ENCODE measurements around the gene HS3ST3B1. TPM values are rescaled to one million over a fixed set of nuclear protein-coding genes. Genes with fewer than 3 reads are reported as not detected.

HS3ST3B1 gene
- total RNA-seq, 4 donors from 2014 or later: 1.5 to 5.3 (median 3.1) TPM; not detected in 1

DNA sequence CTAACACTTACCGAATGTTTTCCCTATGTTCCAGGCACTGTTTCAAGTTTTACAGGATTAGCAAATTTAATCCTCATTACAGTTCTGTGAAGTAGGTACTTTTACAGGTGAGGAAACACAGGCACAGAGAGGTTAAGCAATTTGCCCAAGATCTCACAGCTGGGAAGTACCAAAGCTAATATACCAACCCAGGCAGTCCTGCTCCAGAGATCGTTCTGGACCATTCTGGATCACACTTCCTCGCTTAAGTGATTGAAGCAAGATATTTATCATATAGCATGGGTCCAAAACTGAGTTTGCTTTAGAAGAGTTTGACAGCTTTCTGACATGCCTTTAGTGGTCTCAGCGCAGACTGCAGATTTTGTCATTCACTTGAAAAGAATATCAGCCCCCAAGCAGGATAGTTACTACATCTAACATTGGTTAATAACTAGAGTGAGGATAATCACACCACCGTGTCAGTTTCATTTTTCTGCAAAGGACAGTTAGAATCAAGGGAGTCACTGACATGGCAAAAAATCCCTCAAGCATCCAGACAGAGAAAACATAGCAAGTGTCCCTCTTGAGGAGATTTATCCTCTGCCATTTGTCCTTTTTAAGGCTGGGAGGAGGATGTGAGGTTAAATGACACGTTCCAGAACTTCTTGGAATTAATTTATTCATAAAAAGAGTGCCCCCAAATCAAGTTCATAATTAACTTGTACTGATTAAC lies 5.1 kb downstream of the HS3ST3B1 start:
- peaks cover 4 to 44% of the 10 kb centered on the region in 2 donors for H3K27me3 ChIP-seq
- intact Hi-C loops (cut with DNase I; ENCODE audit: low total_unique reads): no loop called here
- H3K36me3 ChIP-seq: no peaks in the 10 kb centered on the region

DNA sequence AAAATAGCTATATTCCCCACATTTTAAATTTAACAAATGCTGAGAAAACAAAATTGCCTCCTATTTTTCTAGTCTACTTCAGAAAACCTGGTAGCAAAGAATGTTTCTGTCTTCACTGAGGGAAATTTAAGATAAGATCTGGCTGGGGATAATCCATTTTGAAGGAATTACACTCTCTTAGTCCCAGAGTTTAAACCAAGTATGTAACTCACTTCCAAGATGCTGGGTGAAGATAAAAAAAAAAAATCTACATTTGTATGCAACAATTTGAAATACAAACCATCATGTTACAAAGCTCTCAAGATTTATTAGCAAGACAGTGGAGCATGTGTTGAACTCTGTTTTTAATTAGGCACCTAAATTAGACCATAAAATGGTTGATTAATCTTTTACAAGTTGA lies 5.7 kb downstream of the HS3ST3B1 start:
- H3K27me3 ChIP-seq: peaks cover 4 to 44% of the 10 kb centered on the region in 2 donors

More for the DNA sequence above, 5.1 kb downstream of the HS3ST3B1 start:
- H3K4me3 ChIP-seq: no peak overlapping the region
- DNase-seq: no peak
- H3K27ac ChIP-seq: no peak overlapping the region
- H3K9me3 ChIP-seq: no peaks in the 10 kb centered on the region
- no peak for TF ChIP-seq POLR2A (IDR thresholded peaks at IDR 0.05)
- TF ChIP-seq, protein P1, sequence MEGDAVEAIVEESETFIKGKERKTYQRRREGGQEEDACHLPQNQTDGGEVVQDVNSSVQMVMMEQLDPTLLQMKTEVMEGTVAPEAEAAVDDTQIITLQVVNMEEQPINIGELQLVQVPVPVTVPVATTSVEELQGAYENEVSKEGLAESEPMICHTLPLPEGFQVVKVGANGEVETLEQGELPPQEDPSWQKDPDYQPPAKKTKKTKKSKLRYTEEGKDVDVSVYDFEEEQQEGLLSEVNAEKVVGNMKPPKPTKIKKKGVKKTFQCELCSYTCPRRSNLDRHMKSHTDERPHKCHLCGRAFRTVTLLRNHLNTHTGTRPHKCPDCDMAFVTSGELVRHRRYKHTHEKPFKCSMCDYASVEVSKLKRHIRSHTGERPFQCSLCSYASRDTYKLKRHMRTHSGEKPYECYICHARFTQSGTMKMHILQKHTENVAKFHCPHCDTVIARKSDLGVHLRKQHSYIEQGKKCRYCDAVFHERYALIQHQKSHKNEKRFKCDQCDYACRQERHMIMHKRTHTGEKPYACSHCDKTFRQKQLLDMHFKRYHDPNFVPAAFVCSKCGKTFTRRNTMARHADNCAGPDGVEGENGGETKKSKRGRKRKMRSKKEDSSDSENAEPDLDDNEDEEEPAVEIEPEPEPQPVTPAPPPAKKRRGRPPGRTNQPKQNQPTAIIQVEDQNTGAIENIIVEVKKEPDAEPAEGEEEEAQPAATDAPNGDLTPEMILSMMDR (IDR thresholded peaks at IDR 0.05): no peak
- H3K4me1 ChIP-seq: peaks cover 0 to 19% of the 10 kb centered on the region in 2 donors

DNA sequence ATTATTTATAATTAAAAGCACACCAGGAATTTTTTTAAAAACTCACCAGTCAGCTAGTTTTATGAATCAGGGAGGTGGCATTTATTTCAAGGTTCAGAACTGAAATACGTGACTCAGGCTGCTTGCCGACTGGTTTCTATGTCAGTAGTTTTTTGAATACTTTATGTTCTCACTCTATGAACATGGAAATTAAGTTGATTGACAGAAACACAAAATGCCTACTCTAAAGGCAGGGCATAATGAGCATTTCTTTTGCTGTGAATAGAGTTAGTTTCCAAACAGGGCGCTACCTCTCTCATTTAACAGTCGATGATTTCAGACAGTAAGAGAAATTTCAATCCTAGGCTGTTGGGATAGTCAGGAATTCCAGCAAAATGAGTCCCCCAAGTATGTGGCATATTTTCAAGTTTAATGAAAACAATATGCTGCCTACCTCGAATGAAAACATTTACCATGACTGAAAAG lies 6.7 kb downstream of the HS3ST3B1 start:
- H3K27me3 ChIP-seq: peaks cover 4 to 44% of the 10 kb centered on the region in 2 donors
- intact Hi-C loops (cut with DNase I; ENCODE audit: low total_unique reads): no loop called here
- peaks cover 0 to 6% of the 10 kb centered on the region in 2 donors for H3K4me1 ChIP-seq
- no peak overlapping the region for H3K4me3 ChIP-seq
- TF ChIP-seq, protein P1 (IDR thresholded peaks at IDR 0.05): no peak
- TF ChIP-seq POLR2A (IDR thresholded peaks at IDR 0.05): no peak
- H3K27ac ChIP-seq: no peak overlapping the region
- H3K9me3 ChIP-seq: no peaks in the 10 kb centered on the region
- no peak for DNase-seq
- no peaks in the 10 kb centered on the region for H3K36me3 ChIP-seq

More for the DNA sequence above, 5.7 kb downstream of the HS3ST3B1 start:
- Histone ChIP-seq H3K4me3 (no peak overlapping the region), H3K4me1 (peaks cover 0 to 14% of the 10 kb centered on the region in 2 donors), H3K27ac (no peak overlapping the region), H3K9me3 (no peaks in the 10 kb centered on the region), H3K36me3 (no peaks in the 10 kb centered on the region)
- no peak for DNase-seq
- intact Hi-C loops (cut with DNase I; ENCODE audit: low total_unique reads): no loop called here
- TF ChIP-seq, protein P1 (IDR thresholded peaks at IDR 0.05): no peak
- no peak for TF ChIP-seq POLR2A (IDR thresholded peaks at IDR 0.05)

DNA sequence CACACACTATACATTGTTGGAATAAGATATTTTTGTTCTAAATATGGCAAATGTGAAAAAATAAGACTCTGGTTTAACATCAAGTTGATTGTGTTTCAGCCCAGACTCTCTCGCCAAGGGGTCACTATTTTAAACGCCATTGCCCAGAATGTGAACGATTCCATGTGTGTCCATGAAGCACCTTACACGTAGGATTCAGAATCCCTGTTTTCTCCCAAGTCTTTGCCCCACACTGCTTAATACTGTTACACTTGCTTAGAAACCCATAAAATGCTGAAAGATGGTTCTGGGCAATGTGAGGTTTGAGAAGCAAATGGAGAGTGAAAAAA lies 7.7 kb downstream of the HS3ST3B1 start:
- no peak for TF ChIP-seq POLR2A (IDR thresholded peaks at IDR 0.05)
- TF ChIP-seq, protein P1 (IDR thresholded peaks at IDR 0.05): no peak
- Histone ChIP-seq H3K9me3 (no peaks in the 10 kb centered on the region), H3K27ac (no peak overlapping the region), H3K27me3 (peaks cover 4 to 36% of the 10 kb centered on the region in 2 donors), H3K4me1 (peaks cover 0 to 6% of the 10 kb centered on the region in 2 donors), H3K4me3 (no peak overlapping the region), H3K36me3 (no peaks in the 10 kb centered on the region)
- no peak for DNase-seq
- intact Hi-C loops (cut with DNase I; ENCODE audit: low total_unique reads): no loop called here
